Activated T-helper 9 cell treated with anti-CD3 and anti-CD28 coated beads, Interleukin-2, amount 50 U/mL, for 16 hours (primary cell): ENCODE data around the gene TCAF1.

Experiments used
- DNase-seq: peaks from one replicate; pipeline ENCODE4 v3.0.0-alpha.2; 2020; ENCODE audit warnings: low read depth

TCAF1 gene, protein sequence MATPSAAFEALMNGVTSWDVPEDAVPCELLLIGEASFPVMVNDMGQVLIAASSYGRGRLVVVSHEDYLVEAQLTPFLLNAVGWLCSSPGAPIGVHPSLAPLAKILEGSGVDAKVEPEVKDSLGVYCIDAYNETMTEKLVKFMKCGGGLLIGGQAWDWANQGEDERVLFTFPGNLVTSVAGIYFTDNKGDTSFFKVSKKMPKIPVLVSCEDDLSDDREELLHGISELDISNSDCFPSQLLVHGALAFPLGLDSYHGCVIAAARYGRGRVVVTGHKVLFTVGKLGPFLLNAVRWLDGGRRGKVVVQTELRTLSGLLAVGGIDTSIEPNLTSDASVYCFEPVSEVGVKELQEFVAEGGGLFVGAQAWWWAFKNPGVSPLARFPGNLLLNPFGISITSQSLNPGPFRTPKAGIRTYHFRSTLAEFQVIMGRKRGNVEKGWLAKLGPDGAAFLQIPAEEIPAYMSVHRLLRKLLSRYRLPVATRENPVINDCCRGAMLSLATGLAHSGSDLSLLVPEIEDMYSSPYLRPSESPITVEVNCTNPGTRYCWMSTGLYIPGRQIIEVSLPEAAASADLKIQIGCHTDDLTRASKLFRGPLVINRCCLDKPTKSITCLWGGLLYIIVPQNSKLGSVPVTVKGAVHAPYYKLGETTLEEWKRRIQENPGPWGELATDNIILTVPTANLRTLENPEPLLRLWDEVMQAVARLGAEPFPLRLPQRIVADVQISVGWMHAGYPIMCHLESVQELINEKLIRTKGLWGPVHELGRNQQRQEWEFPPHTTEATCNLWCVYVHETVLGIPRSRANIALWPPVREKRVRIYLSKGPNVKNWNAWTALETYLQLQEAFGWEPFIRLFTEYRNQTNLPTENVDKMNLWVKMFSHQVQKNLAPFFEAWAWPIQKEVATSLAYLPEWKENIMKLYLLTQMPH

DNA sequence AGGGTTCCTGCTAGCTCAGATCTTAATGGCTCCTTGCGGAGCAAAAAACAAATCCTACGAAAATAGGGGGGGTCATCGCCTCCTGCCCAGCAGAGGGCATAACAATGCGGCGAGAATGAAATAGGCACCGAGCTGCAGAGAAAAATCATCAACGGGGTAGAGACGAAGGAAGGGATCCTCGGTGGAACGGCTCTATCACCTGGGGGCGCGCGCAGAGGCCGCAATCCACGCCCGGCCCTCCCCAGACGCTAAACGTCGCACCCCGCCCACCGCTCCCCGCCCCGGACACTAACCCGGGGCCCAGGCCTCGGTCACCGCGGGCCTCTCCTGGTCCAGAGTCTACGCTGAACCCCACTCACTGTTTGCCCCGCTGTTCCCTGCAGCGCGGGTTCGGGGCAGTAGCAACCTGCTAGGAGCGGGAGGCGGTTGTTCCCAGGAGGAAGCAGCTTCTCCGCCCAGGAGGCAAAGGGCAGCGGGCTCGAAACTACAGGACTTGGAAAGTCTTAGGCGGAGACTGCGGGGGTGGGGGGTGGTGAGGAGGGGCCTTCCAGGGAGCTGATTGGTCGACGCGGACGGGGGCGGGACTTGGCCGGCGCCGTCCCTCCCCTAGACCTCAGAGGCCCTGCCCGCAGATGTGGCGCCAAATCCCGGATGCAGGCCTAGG lies at the start of gene TCAF1:
TCAF1 (minus strand) TSS at position 509 of the 664 bp plus-strand sequence. CDS start 25,568 bp downstream, outside the sequence.
- peak; percentile 85 for DNase-seq

DNA sequence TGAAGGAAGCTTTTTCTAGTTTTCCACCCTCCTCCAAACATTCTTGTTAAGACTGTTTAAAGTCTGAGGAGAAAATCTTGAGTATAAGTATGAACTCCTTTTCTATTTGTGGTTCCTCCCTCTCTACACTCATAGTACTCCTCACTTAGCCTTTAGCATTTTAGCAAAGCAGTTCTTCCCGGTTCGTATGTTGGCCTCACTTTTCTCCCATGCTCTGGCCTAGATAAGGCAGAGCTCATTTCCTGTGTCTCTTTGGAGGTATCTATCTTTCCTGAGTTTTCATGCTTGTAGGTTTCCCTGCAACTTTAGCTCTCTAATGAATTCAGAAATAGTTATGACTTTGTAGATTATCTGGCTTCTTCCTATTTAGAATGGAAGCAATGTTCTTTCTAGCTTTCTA lies 46.8 kb upstream of the TCAF1 start:
- no peak for DNase-seq

DNA sequence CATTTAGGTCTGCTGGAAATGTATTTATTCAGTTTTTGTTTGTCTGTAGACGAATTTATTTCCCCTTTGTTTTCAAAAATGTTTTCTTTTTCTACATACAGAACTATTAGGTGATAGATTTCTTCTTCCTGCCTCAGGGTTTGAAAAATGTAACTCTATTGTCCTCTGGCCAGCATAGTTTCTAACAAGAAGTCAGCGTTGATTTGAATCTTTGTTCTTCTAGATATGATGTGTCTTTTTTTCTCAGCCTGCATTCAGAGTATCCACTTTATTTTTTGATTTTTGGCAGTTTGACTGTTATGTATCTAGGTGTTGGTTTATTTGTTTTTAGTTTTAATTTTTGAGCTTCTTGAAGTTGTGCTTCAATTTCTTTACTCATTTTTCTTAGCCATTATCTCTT lies 45.1 kb upstream of the TCAF1 start:
- no peak for DNase-seq

DNA sequence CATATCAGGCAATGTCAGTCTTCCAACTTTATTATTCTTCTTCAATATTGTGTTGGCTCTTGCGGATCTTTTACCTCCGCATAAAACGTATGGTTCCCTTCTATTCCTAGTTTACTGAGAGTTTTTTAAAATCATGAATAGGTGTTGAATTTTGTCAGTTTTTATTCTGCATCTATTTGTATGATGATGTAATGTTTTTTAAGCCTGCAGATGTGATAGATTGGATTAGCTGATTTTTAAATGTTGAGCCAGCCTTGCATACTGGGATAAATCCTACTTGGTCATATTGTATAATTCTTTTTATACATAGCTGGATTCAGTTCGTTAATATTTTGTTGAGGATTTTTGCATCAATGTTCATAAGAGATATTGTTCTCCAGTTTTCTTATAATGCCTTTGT lies 43.4 kb upstream of the TCAF1 start:
- DNase-seq: no peak

DNA sequence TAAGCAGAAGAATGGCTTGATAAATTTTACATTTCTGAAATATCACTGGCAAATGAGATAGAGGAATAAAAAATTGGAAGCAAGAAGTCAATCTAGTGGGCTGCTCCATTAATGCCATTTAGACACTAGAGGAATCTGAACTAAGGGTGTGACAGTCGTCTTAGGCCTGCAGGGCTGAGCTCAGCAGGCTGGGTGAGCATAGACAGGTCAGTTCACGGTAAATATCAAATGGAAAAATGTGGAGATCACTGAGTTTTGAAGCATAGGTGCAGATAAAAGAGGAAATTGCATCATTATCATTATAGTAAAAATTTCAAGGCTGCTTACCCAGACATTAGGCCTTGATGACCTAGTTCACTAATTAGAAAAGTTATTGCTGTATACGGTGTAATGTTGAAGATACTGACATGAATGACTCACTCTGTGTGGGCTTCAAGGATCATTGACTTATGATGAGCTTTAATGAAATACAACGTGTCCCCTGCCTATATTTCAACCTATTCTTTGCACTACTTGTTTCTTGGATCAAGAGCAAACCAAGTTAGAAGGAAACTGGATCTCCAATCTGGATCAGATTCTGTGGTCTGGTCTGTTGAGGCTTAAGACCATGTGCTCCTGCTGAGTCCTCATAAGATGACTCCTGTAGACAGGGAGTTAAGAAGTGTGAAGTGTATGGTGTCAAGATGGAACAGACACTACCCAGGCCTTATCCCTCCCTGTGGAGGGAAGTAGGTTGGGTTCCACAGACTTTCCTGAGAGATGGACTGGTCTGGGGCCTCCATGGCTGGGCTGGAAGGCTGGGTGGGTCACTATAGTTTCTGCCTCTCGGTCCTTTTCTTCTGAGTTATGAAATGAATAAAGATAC lies 36.6 kb upstream of the TCAF1 start:
- DNase-seq: no peak

DNA sequence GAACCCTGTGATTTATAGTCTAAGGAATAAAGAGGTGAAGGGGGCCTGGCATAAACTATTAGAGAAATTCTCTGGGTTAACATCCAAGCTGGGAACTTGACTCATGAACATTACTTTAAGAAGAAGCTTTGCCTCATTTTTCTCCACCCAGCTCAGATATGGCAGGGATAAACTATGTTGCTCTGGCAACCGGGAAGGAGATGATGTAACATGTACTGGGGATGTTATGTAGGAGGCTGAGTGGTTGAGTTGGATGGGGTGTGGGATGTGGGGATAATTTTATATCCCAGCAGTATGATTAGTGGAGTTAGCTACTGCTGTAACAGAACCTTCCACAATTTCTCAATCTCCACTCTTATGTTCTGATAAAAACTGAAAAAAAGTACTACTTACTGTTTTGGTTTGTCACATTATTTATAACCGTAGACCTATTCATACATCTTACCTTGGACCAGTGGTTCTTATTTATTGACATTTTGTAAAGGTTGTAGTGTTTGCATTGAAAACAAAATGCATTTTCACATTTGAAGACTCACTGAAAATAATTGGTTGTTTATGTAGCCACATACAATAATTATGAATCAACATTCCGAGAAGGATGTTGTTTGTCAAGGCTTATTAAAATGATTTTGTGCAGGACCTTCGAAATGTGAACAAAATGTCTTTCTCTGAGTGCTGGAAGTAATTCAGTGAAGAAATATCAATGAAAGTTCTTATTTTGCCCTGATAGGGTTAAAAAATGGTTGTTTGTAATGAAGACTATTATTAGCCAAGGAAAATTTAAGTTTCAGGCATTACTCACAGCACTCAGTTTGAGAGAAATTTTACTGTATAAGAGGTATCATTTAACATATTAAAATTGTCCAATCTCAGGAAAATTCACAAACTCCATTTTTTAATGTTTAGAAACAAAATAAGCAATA lies 34.4 kb upstream of the TCAF1 start:
- no peak for DNase-seq

DNA sequence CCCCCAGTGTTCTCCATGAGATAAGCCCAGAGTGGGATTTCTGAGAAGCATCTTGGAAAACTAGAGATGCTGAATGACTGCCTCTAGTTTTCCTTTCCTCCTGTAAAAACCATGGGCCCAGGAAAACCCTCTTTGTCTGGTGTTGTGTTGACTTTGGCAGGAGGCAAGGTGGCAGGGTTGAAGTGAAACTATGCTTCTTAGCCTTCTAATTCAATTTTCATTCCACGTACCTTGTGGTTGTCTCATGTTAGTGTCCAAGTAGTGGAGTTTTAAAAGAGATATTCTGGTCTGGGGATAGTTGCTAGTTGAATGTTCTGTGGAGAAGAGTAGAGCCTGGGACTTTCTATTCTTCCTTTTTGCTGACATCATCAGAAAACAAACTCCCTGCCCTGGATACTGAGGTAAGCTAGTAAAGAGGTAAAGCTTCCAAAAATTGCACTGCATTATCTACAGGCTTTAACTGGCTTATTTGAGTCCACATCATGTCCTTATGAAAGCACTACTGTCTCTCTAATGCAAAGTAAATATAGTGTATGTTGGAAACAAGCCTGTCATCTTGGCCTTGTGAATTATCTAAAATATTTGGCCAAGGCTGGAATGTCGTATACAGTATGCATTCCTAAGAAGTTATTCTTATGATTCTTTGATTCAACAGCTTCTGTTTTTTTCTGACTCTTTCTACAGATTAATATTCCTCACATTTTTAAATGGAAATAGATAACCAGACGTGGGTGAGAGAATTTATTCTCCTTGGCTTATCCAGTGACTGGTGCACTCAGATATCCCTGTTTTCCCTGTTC lies 32.8 kb upstream of the TCAF1 start, which contains the start of gene OR2F2:
OR2F2 (plus strand) TSS at position 708 of the 800 bp plus-strand sequence; CDS start at position 708, 0 bp downstream.
- DNase-seq: no peak

DNA sequence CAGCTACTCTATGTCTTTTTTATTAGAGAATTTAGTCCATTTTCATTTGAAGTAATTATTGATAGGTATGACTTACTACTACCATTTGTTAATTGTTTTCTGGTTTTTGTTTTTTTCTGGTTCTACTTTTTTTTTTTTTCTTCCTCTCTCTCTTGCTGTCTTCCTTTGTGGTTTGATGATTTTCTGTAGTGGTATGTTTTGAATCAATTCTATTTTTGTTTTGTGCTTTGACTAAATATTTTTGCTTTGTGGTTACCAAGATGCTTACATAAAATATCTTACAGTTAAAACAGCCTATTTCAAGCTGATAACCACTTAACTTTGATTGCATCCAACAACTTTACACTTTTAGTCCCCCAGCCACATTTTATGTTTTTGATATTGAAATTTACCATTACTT lies 29.8 kb upstream of the TCAF1 start:
- no peak for DNase-seq

DNA sequence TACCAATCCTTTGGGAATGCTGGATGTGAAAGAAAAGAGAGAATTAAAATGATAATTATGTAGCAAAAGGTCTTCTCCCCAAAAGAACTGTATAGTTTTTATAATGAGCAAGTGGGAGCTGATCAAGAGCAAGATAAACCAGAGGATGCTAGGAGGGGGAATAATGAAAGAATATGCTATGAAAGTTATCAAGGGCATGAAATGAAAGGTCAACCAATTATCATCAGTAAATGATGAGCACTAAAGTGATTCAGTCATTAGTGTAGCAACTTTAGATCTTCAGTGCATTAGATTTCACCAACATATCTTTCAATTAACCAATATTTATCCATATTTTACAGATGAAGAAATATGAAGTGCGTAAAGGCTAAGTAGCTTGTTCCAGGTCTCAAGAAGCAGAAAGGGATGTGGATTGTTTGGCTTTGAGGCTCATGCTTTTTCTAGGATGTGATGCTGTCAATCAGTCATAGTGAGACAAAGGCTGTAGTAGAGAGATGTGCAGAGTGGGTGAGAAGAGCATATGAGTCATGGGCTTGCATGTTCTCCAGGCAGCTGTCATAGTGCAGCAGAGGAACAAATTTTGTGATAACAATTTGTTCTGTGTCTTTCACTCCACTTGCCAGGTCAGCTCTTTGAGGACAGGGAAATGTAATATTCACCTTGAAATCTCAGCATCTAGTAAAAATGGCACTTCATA lies 27.4 kb upstream of the TCAF1 start:
- DNase-seq: no peak

DNA sequence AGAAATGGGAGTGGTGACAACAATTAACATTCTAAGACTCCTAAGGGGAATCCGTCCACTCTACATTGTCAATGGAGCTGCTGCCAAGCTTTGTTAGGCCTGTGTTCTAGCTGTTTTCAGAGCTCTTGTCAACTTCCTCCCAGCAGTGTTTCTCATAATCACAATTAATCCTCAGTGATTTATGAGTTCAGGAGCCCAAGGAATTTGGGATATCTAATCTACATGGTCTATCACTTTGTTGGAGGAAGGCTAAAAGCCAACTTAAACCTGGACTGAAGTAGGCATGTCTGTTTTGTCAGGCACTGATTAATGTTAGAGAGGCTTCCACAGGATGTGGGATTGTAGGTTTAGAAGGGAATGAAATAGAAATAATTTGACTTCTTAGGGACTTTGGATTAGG lies 22.9 kb upstream of the TCAF1 start:
- DNase-seq: no peak

DNA sequence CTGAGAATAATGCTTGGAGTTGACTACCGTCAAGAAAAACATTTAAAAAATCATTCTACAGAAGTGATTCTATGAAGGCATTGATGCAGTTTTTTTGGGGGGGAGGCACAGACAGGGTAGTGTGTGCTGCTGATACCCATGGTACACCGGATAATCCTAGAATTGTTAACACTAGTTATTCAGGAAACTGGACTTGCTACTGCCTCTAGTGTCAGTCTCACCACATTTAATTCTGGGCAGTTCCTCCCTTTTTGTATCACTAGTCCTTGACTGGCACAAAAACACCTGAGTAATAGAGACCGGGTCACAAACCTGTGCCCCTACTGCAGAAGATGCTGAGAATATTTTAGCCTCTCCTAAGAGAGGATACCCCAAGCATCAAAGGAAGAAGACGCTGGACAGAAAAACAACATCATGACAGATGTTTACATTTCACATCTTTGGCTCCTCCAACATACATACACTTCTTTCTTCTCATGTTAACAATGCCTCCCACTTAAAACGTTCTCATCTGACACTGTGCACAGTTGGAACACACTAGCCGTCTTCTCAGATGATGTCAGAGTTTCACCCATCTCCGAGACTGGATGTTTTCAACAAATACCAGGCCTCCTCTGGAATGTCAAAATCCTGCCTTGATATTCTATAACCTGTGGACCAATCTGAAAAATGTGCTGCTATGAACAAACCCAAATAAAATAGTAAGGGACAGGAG lies 13.1 kb upstream of the TCAF1 start:
- DNase-seq: no peak

DNA sequence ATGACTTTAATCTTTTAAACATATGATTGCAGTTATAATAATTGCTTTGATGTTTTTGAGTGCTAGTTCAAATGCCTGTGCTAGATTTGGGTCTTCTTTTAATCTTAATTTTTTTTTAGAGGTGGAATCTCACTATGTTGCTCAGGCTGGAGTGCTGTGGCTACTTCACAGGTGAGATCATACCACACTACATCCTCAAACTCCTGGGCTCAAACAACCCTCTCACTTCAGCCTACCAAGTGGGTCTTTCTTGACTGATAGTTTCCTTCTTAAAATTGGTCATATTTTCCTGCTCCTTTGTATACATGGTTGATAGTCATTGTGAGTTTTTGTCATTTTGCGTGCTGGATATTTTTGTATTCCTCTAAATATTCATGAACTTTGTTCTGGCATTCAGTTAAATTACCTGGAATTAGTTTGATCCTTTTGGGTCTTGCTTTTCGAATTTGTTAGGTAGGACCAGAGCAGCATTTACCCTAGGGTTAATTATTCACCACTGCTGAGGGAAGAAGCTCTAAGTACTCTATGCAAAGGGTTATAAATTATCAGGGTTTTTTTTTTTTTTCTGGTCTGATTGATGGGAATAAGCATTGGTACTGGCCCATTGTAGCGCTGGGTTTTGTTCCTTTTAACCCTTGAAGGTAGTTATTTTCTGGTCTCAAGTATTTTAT lies 12.1 kb upstream of the TCAF1 start:
- DNase-seq: no peak

DNA sequence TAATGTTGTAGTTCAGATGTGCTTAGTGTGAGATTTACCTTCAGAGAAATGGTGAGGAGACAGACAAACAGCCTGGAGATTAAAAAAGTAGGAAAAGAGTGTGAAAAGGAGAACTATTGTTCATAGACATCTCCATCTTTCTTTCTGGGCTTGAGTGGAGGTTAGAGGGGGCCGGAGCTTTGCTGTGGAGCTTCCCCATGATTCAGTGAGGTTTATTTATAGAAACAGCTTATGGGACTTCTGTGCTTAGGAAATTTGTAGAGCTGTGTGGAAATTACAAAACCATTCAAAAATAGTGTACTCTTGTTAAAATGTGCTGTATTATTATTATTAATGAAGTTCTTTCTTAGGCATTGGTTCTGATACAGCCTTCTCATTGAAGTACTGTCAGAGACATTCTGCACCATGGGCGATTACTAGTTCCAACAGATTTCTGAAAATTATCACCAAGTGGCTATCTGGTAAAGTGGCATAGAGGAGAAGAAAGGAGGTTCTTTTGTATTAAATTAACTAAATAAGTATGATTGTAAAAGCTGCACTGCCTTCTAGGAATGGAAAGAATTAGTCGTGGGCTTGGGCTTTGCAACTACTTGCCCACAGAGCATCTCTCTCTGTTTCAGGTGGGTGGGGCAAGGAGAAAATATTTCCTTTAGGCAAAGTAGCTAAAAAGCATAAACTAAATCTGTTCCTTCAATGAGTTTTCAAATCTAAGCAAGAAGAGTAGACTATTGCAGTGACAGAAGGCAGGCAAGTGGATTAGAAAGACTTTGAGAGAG lies 8.7 kb upstream of the TCAF1 start:
- no peak for DNase-seq

DNA sequence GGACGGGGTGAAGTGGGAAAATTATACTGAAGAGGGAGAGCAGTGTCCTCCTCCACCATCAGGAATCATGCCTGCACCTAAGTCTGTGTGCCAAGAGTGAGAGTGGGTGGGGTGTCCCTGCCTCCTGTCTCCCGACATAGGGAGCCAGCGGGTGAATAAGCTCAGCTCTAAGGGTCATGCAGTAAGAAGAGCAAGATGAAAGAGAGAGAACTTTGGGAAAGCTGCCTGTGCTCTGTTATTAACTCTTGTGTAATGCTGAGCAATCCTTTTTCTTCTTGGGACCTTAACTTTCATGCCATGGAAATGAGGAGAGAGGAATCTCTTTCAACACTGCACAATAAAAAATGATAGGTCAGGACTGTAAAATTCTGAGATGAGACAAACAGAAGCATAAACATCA lies 7.9 kb upstream of the TCAF1 start:
- DNase-seq: no peak

DNA sequence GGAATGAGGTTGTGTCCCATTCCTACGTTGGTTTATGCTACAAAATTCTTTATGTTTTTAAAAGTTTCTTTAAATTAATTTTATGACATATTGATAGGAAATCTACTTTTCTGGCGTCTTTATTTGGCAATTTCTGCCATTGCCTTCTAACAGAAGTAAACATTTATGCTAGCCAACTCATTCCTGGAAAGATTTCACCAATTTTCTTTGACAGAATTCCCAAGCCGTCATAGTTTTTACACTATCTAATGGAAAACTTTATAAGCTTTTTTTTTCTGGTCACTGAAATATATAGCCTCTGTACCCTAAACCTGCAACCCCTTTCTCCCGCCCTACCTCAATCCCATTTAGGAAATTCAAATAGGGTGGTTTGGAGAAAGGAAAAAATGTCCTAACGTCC lies 6.1 kb upstream of the TCAF1 start:
- DNase-seq: no peak

DNA sequence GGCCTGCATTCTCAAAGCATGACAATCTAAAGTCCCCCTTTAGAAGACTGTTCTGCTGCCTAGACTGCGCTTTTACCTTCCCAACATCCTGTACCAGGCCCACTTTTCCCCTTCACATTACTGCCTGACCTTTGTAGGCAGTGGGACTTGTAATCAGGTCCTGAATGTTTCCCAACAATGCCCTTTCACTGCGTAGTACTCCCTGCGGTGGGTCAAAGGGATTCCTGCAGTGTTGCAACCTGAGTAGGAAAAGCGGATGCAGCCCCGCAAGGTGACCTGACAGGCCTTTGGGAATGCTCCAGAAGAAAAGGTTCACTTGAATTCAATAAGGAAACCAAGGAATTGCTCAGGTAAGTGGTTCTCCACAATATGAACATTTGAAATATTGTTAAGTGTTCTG lies 4.9 kb upstream of the TCAF1 start:
- DNase-seq: no peak

DNA sequence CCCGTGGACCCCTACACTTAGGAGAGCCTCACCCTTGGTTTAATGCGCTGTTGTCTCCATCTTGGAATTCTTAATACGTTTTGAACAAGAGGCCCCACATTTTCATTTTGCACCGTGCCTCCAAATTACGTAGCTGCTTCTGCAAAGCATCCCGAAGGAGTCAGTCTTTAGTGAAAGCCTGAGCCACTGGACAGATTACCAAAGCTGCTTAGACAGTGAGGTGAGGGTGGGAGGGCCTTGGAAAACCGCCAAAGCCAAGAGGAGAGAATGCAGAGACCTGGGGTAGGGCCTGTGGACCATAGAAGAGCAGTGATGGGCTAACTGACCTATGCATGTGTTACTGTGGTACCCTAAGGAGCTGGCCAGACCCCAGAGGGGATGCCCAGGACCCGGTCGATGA lies 4.2 kb upstream of the TCAF1 start:
- DNase-seq: no peak
